NK-92 treated with Interleukin-12 subunit alpha and Interleukin-12 subunit beta, amount 100 ng/mL, for 24 hours (cell line): Measurements from ENCODE around the gene CACNA1E.

ENCODE experiments used
- DNase-seq: peaks from one replicate; lab custom pipeline; 2025; lab: John Stamatoyannopoulos, UW

CACNA1E gene

GRCh38 chr1:181768930-181769280 lies 285.6 kb downstream of the CACNA1E start:
- no peak for DNase-seq

- no peak for DNase-seq
These were observed 286.5 kb downstream of the CACNA1E start for GRCh38 chr1:181769846-181770245.

- no peak for DNase-seq
These were observed 289.4 kb downstream of the CACNA1E start for GRCh38 chr1:181772714-181773113.

DNA sequence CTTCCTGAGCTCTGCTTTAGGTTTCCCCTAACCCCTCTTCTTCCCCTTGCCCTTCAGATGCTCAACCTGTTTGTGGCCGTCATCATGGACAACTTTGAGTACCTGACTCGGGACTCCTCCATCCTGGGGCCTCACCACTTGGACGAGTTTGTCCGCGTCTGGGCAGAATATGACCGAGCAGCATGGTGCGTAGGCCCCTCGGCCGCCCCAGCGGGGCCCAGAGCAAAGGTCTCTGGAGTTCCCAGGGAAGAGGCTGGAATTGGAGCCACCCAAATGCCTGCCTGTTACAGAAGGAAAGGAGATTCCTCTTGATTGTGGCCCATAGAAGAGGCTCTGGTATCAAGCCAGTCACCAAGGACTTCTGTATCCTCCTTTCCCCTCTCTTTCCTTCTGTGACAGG lies 292.7 kb downstream of the CACNA1E start:
- no peak for DNase-seq

GRCh38 chr1:181777286-181777685 lies 294.0 kb downstream of the CACNA1E start:
- no peak for DNase-seq

DNA sequence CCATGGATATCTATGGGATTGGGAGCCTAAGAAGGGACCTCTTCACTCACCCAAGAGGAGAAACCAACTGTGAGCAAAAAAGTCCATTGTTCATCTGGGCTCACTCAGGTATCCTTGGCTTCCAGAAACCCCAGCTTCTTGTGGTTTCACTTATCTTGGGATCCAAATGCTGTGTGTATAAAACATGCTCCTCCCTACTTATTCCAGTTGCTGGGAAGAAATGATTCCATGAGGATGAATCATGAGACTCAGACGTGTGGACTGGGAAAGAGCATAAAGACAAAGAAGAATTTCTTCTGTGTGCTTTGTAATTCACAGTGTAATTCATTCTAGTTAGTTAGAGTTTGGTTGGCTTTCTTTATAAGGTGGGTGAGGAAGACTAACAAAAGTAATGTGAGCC lies 294.5 kb downstream of the CACNA1E start:
- DNase-seq = no peak

DNA sequence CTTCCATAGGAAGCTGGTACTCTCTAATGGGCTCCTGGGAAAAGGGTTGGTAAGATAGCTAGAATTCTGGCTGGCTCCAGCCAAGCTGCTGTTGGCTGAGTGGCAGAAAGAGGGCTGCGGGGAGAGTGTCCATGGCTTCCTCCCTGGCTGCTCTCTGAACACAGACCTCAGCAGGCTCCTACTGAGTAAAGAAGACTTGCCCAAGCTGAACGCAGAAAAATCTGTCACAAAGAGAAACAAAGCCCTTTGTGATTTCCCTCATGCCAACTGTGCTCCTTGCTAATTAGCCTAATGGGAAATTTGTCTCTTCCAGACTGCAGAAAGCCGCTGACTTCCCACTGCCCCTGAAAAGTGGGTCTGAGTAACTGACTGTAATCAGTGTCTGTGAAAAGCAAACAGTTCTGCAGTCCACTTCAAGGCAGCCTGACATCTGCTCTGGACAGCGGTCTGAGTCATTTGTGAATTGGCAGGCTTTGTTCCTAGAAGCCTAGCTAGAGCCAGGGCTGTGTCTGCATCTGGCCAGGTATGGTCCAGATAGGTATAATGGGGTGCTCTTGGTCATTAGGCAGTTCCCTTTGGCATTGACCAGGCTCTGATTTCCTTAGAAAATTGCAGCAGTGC lies 295.4 kb downstream of the CACNA1E start:
- no peak for DNase-seq

DNA sequence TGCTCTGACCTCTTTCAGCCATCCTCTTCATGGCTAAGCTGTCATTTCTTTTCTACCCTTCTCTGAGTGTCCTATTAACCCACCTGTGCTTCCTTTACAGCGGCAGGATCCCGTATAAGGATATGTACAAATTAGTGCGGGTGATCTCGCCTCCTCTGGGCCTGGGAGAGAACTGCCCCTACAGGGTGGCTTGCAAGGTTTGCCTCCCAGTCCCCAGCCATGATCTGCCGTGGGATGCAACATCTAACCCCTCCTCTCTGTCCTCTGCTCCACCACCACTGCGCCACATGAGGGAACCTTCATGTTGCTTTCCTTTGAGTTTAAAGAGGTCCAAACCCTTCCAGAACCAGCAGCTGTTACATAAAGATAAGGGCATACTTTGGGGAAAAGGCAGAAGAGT lies 296.0 kb downstream of the CACNA1E start:
- DNase-seq = no peak

GRCh38 chr1:181783208-181783607 lies 299.9 kb downstream of the CACNA1E start:
- no peak for DNase-seq

DNA sequence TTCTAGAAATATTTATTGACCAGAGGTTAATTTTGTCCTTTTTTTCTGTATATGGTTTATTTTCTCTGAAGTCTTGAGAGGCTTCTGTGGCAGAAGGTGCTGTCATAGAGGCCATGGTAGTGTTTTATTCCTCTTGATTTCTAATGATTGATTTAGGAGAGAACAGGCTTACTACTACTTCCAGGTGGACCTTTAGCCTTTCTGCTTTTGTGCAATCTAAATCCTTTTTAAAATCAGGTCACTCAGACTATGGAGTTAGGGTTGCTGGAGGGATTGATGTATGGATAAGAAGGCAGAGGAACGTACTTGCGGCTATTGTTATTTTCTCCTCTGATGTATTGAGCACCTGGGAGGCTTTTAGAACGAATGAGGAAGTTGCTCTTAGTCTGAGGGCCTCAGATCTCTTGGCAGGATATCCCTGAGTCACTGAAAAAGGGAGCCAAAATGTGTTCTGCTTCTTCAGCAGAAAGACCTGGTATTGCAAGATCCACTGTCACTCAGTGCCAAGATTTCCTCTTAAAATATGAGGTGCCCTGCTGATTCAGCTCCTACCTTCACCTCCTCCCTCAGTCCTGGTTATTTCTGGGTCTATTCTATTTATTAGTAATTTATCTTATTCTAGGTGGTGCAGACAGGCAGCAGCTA lies 300.8 kb downstream of the CACNA1E start:
- no peak for DNase-seq

GRCh38 chr1:181789395-181789794 lies 306.1 kb downstream of the CACNA1E start:
- DNase-seq = no peak

DNA sequence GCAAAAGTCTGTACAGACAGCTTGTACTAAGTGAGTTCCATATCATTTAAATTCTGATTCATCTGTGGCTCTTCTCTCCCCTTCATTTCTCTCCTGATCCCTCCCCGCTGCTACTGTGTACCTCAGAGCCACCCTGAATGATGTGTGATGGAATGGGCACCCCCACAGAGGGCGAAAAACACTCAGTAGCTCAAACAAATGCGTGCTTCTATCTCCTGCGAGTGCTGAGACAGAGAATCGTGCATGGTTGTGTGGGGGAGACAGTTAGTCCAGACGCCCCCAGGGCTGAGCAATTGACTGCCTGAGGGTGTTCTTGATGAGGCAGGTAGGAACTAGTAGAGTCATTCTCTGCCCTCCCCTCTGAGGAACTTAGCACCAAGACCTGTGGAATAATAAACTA lies 308.4 kb downstream of the CACNA1E start:
- DNase-seq = no peak

DNA sequence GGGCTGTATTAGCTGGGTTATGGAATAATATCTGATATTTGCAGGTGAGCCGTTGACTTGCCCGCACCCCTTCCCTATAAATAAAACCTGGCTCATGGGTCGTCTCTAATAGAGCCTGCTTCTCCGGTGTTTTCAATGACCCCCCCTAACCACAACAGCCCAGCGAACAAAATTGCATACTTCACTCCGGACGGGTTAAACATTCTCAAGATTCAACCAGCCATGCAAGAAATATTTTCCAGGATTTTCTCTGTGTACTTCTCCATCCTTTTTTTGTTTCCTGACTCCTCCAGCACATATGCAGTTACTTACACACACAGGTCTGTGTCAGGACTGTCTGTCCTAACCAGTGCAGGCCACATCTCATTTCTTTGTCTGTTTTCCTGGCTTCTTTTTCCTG lies 310.5 kb downstream of the CACNA1E start:
- no peak for DNase-seq

DNA sequence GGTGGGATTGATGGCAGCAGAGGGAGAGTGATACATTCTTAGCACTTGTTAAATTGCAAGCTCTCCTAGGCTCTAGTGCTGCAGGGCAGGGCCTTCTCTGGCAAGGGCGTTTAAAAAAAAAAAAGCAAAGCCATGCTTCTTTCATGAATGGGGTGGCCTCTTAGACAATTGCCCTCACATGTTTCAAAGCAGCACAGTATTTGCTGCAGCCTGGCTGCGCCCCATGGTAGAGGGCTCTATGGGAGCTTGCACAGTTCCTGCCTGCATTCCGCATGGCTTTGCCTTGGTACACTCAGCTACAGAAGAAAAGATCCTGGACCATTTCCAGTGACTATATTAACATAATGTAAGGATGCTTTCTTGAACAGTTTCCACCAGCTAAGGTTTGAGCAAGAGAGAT lies 311.0 kb downstream of the CACNA1E start:
- no peak for DNase-seq

DNA sequence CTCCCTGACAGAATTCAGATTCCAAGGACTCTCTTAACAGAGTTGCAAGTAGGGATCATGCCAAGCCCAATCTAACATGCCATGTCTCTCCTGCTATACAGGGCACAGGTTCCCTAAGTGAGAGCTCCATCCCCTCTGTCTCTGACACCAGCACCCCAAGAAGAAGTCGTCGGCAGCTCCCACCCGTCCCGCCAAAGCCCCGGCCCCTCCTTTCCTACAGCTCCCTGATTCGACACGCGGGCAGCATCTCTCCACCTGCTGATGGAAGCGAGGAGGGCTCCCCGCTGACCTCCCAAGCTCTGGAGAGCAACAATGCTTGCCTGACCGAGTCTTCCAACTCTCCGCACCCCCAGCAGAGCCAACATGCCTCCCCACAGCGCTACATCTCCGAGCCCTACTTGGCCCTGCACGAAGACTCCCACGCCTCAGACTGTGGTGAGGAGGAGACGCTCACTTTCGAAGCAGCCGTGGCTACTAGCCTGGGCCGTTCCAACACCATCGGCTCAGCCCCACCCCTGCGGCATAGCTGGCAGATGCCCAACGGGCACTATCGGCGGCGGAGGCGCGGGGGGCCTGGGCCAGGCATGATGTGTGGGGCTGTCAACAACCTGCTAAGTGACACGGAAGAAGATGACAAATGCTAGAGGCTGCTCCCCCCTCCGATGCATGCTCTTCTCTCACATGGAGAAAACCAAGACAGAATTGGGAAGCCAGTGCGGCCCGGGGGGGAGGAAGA lies 315.0 kb downstream of the CACNA1E start:
- no peak for DNase-seq

DNA sequence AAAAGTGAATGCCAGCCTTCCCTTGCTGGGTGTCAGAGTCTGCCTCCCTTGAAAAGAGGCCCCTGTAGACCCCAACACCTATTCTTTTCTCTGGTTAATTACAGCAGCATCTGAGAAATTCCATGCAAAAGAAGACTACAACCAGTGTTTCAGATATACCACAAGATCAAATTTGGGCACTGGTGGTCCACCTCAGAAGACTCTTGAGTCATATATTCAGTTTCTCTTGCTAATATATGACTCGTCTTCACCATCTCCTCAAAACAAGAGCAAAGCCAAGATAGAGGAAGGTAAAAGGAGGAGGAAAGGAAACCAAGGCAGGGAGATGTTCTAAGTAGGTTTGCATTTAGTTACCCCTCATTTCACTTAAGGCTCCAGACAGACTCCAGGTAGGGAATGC lies 318.3 kb downstream of the CACNA1E start:
- no peak for DNase-seq

- no peak for DNase-seq
These were observed 319.1 kb downstream of the CACNA1E start for GRCh38 chr1:181802466-181802865.

DNA sequence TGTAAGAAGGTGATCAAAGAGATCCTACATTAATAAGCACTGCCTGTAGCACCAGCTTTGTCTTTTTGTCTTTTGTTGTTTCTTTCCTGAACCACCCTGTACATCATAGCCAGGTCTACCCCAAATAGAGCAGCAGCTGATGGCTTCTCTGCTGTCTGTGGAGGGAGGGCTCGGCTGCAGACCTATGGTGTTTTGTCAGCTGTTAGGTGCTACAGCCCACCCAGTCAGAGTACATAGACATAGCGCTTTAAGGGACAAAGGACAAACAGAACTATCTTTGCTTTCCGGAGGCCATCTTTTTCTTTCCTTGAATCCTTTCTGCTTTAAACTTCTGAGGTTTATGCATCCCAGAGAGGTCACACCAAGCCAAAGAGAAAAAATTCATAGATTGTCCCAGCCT lies 320.1 kb downstream of the CACNA1E start:
- no peak for DNase-seq

DNA sequence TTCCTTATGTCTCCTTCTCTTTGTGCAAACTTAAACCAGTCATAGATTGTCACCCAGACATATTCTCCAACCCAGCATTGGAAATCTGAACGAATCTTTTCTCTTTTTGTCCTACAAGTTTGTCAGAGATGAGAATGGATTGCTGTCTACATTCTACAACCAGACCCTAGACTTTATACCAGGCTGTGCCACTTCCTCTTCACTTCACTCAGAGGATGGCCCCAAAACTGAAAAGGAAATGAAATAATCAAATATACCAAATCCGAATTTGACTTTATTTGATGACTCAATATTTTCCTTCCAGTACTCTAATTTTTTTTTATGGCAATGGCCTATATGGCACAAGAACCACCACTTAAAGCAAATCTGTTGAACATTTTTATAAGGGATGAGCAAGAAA lies 321.7 kb downstream of the CACNA1E start:
- no peak for DNase-seq

GRCh38 chr1:181806746-181807145 lies 323.4 kb downstream of the CACNA1E start:
- DNase-seq = no peak

DNA sequence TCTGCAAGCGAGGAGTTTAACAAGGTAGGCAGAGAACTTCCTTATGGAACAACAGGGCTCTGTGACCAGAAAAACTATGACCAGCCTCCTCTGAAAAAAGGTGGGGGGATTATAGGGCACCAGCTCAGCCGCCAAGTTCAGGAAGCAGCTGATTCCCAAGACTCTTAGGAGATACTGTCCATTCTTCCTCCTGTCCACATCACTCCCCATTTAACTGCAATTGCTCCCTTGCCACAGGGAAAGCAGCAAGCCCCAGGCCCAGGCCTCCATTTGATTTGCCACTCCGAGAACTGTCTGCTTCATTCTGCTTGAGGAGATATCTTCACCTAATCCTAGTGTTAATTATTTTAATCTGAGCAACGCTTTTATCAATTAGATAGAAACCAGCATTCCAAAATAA lies 323.9 kb downstream of the CACNA1E start:
- no peak for DNase-seq

DNA sequence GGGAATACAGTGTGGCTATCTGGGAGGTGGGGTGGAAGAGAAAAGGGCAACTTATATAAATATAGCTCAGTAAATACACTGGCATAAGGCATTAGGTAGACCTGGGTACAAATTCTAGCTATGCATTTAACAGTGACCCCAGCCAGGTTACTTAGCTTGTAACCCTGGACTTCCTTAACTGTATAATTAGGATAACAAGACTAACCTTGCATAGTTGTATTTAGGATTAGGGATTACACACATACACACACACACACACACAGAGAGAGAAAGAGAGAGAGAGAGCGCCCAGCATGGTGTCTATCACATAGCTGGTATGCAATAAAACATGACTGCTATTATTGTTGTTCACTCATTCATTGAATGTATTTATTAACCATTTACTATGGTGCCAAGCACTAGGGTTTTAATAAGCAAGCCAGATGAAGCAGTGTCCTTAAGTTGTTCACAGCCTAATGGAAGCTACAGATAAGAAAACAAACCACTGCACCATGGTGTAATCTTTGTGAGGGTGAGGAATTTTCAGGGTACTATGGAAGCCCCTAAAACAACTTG lies 326.8 kb downstream of the CACNA1E start:
- DNase-seq = no peak

DNA sequence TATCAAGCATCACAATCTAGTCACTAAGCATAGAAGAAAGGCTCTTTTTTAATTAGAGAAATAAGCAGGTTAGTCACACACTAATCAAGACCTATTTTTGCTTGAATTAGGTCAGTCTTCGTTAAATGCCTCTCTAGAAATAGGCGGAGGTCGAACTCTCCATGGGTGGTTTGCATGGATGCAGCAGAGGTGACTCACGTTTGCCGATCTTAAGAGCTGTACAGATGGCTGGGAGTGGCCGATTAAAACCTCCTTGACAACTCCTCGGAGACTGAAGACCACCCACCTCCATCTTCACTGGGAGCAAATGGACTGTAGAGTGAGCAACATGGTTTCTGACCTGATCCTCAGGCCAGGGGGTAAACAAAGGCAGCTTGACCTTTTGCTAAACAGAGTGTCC lies 328.9 kb downstream of the CACNA1E start:
- DNase-seq = no peak
